Activated gamma-delta T cell (primary cell): Measurements from ENCODE around the gene KLRG1.

Experiments used
- DNase-seq: peaks from one replicate; lab custom pipeline; 2025; lab: John Stamatoyannopoulos, UW

KLRG1 gene

DNA sequence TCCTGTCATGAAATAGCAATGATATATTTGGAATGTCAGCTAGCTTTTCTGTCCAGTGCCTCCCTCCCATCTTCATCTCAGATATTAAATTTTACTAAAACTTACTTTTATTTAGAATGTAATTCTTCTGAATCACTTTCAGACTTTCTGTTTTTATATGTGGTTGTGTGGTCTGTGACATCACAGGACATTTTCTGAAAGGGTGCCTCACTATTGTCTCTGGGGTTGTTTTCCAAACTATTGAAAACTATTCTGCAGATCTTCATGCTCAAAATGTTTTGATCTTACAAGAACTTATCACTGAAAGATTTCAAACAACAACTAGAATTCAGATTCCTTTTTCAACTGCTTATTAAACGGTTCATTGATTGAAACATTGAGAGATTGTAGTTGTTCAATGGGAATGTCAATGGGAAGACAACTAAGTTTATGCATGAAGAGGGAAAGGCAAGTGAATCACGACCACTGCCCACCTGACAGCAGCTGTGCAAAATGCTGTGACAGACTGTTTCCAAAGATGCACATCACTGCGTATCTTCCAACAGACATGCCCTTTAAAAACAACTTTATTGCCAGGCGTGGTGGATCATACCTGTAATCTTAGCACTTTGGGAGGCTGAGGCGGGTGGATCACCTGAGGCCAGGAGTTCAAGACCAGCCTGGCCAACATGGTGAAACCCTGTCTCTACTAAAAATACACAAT is 51.3 kb downstream of the KLRG1 start:
- no peak for DNase-seq

DNA sequence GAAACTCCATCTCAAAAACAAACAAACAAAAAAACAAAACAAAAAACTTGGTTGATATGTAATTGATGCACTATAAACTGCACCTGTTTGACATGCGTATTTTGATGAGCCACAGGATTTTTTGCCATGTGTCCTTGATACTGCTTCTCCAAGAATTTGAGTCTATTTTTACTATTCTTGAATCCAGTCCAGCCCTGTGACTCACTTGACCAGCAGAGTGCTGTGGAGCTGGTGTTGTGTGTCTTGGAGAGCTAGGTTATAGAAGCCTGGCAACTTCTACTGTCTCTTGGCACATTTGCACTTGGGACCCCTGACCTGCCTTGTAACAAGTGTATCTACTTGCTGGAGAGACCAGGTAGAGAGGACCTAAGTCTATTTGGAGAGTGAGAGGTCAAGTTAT is 52.0 kb downstream of the KLRG1 start:
- DNase-seq, result no peak

DNA sequence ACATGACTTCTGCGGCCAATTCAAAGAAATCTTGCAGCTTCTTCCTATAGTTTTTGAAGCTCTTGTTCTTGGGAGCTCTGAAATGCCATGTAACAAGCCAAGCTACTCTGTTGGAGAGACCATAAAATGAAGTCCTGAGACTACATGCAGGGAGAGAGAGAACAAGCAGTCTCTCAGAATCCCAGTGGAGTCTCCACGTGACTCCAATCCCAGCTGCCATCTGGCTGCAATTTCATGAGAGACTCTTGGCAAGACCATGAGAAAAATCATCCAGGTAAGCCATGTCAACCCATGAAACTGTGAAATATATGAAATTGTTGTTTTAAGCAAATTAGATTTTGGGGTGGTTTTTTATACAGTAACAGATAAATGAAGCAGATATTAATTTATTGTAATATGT is 54.4 kb downstream of the KLRG1 start:
- no peak for DNase-seq

GRCh38 chr12:9047105-9047504 is 57.8 kb downstream of the KLRG1 start:
- no peak for DNase-seq

- DNase-seq, result no peak
Measured at GRCh38 chr12:9048930-9049329, 59.6 kb downstream of the KLRG1 start.

DNA sequence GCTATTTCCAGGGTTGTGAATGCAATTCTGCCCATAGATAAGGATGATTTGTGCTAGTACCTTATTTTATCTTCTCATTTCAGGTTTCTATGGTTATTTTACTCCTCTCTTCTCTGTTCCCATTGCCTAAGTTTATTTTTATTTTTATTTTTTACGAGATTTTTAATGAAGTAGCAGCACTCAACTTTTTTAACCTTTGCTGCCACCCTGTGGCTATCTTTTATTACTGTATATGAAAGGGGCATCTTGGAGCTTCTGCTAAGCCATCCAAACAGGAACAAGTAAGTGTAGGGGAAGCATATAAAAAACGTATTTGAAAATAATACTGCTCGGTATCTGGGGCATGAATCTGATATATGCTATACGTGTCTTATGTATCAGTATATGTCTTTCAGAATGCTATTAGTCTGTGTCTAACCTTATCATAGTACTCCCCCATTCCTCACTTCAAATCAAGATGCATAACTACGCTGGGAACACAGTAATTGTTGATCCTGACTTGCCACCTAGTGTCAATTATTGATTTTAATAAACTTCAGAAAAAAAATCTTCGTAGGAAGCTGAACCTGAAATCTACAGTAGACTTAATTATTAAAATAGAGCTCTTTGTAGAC is 60.3 kb downstream of the KLRG1 start:
- no peak for DNase-seq

GRCh38 chr12:9050521-9051157 is 61.3 kb downstream of the KLRG1 start:
- no peak for DNase-seq

GRCh38 chr12:9051158-9051550 is 61.8 kb downstream of the KLRG1 start:
- no peak for DNase-seq

- DNase-seq, result no peak
Measured at GRCh38 chr12:9052610-9053009, 63.3 kb downstream of the KLRG1 start.
